Suprapubic skin (tissue), 4 donors: ENCODE measurements around the gene CCDC117. TPM values are rescaled to one million over a fixed set of nuclear protein-coding genes. Genes with fewer than 3 reads are reported as not detected.
A peak's percentile ranks its signal among the peaks of the same experiment; 100 is the strongest.

ENCODE experiments used
- DNase-seq, 2 donors: peaks; one replicate each; pipeline ENCODE4 v3.0.0-alpha.2; 2019; ENCODE audit warnings: low spot score in 2 of 2
- H3K27ac ChIP-seq: fragments of 200-600 bp; sonication (generic); one replicate; pipeline ENCODE4 v1.5.1; 2019
- H3K27me3 ChIP-seq: fragments of 200-600 bp; sonication (generic); one replicate; pipeline ENCODE4 v1.5.1; 2019
- H3K36me3 ChIP-seq: fragments of 200-600 bp; sonication (generic); one replicate; pipeline ENCODE4 v1.5.1; 2019
- H3K4me1 ChIP-seq: fragments of 200-600 bp; sonication (generic); one replicate; pipeline ENCODE4 v1.5.1; 2019
- H3K4me3 ChIP-seq: fragments of 200-600 bp; sonication (generic); one replicate; pipeline ENCODE4 v1.5.1; 2019; ENCODE audit warnings: mild to moderate bottlenecking
- H3K9me3 ChIP-seq: fragments of 200-600 bp; sonication (generic); one replicate; pipeline ENCODE4 v1.5.1; 2019
- EP300 ChIP-seq: sonication (generic); formaldehyde crosslinking; IDR thresholded peaks from one replicate; pipeline ENCODE4 v1.6.1; 2017; ENCODE audit warnings: antibody characterized with exemption
- POLR2A ChIP-seq, 2 donors: fragments of 450-650 bp; IDR thresholded peaks; one replicate each; pipeline ENCODE4 v1.6.1; 2017; ENCODE audit warnings: antibody characterized with exemption in 2 of 2, mild to moderate bottlenecking in 2 of 2, moderate library complexity in 2 of 2
- POLR2AphosphoS5 ChIP-seq, 3 donors: sonication (generic); formaldehyde crosslinking; IDR thresholded peaks; one replicate each; pipeline ENCODE4 v1.6.1; 2017; ENCODE audit warnings: antibody characterized with exemption in 3 of 3
- WGBS: methylation state at CpG from one replicate; pipeline ENCODE4 v1.1.5; 2018; 5-methylcytosine and 5-hydroxymethylcytosine counted together
- total RNA-seq, 4 donors: library from RNA; depleted of rRNA; stranded (reverse); fragments of >200 nt; gene quantifications; one replicate each; pipeline ENCODE4 v1.1.0, GENCODE V29; 2016
- TF ChIP-seq, protein P1 (sequence below), 2 donors: fragments of 200-600 bp in 1 of 2; fragments of 450-650 bp in 1 of 2; sonication (generic) in 1 of 2; IDR thresholded peaks; one replicate each; pipeline ENCODE4 v1.5.1; 2016 to 2019; ENCODE audit warnings: antibody characterized with exemption in 2 of 2, mild to moderate bottlenecking in 1 of 2, moderate library complexity in 1 of 2

The CCDC117 gene
- total RNA-seq, 4 donors from 2014 or later, result 12.0 to 21.2 (median 16.6) TPM

GRCh38 chr22:28810821-28811491 is 38.5 kb downstream of the CCDC117 start:
- Histone ChIP-seq H3K36me3 (no peaks in the 10 kb centered on the region), H3K27me3 (no peaks in the 10 kb centered on the region), H3K4me1 (peaks cover 31% of the 10 kb centered on the region), H3K4me3 (no peak overlapping the region), H3K27ac (peak overlapping the region; percentile 34), H3K9me3 (no peaks in the 10 kb centered on the region)
- no peak for DNase-seq
- no peak for TF ChIP-seq POLR2AphosphoS5 (IDR thresholded peaks at IDR 0.05)
- TF ChIP-seq, protein P1, sequence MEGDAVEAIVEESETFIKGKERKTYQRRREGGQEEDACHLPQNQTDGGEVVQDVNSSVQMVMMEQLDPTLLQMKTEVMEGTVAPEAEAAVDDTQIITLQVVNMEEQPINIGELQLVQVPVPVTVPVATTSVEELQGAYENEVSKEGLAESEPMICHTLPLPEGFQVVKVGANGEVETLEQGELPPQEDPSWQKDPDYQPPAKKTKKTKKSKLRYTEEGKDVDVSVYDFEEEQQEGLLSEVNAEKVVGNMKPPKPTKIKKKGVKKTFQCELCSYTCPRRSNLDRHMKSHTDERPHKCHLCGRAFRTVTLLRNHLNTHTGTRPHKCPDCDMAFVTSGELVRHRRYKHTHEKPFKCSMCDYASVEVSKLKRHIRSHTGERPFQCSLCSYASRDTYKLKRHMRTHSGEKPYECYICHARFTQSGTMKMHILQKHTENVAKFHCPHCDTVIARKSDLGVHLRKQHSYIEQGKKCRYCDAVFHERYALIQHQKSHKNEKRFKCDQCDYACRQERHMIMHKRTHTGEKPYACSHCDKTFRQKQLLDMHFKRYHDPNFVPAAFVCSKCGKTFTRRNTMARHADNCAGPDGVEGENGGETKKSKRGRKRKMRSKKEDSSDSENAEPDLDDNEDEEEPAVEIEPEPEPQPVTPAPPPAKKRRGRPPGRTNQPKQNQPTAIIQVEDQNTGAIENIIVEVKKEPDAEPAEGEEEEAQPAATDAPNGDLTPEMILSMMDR (IDR thresholded peaks at IDR 0.05), result no peak
- no peak for TF ChIP-seq EP300
- TF ChIP-seq POLR2A (IDR thresholded peaks at IDR 0.05), result no peak
- 46% methylated on average over 13 of the region's 13 CpGs for WGBS

GRCh38 chr22:28812516-28812915 is 40.0 kb downstream of the CCDC117 start:
- H3K27ac ChIP-seq, result peak overlapping the region; percentile 40
- peak in 1 of 2 donors; percentile 41 for DNase-seq
- WGBS, result 60% methylated on average over 5 of the region's 5 CpGs

GRCh38 chr22:28813772-28814518 is 41.5 kb downstream of the CCDC117 start:
- H3K27ac ChIP-seq, result peak overlapping the region; percentile 1
- no peaks in the 10 kb centered on the region for H3K36me3 ChIP-seq
- peak in 1 of 2 donors; percentile 73 for DNase-seq
- TF ChIP-seq POLR2A (IDR thresholded peaks at IDR 0.05), result no peak
- no peak for TF ChIP-seq POLR2AphosphoS5 (IDR thresholded peaks at IDR 0.05)
- TF ChIP-seq, protein P1 (IDR thresholded peaks at IDR 0.05), result no peak
- TF ChIP-seq EP300, result no peak
- H3K27me3 ChIP-seq, result no peaks in the 10 kb centered on the region
- H3K4me3 ChIP-seq, result no peak overlapping the region
- H3K9me3 ChIP-seq, result no peaks in the 10 kb centered on the region
- WGBS, result 77% methylated on average over 2 of the region's 2 CpGs
- peaks cover 40% of the 10 kb centered on the region for H3K4me1 ChIP-seq

More at GRCh38 chr22:28812516-28812915, 40.0 kb downstream of the CCDC117 start:
- Histone ChIP-seq H3K27me3 (no peaks in the 10 kb centered on the region), H3K36me3 (no peaks in the 10 kb centered on the region), H3K4me1 (peaks cover 31% of the 10 kb centered on the region), H3K9me3 (no peaks in the 10 kb centered on the region), H3K4me3 (no peak overlapping the region)
- TF ChIP-seq, protein P1 (IDR thresholded peaks at IDR 0.05), result no peak
- no peak for TF ChIP-seq POLR2A (IDR thresholded peaks at IDR 0.05)
- no peak for TF ChIP-seq EP300
- TF ChIP-seq POLR2AphosphoS5 (IDR thresholded peaks at IDR 0.05), result no peak

DNA sequence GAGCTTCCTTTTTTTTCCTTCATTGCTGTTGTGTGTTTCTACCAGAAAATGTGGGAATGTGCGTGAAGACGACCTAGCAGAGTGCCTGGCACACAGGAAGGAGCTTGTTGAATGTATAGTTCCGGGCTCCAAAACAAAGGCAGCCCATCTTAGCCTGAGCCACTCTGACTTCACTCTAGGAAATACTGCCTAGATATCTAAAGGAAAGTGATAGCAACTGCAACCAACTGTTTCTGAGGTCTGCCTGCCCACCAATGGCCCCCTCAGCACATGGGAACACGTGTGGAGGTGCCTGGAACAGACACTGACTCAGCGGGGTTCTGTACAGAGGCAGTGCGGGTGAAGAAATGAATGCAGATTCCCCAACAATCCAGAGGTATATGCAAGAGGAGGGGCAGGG is 42.6 kb downstream of the CCDC117 start:
- Histone ChIP-seq H3K4me3 (no peak overlapping the region), H3K9me3 (no peaks in the 10 kb centered on the region), H3K27me3 (no peaks in the 10 kb centered on the region), H3K27ac (no peak overlapping the region), H3K4me1 (peaks cover 46% of the 10 kb centered on the region), H3K36me3 (no peaks in the 10 kb centered on the region)
- TF ChIP-seq, protein P1 (IDR thresholded peaks at IDR 0.05), result no peak
- no peak for TF ChIP-seq POLR2A (IDR thresholded peaks at IDR 0.05)
- TF ChIP-seq POLR2AphosphoS5 (IDR thresholded peaks at IDR 0.05), result no peak
- no peak for TF ChIP-seq EP300
- no peak for DNase-seq
- WGBS, result 68% methylated on average over 6 of the region's 6 CpGs

DNA sequence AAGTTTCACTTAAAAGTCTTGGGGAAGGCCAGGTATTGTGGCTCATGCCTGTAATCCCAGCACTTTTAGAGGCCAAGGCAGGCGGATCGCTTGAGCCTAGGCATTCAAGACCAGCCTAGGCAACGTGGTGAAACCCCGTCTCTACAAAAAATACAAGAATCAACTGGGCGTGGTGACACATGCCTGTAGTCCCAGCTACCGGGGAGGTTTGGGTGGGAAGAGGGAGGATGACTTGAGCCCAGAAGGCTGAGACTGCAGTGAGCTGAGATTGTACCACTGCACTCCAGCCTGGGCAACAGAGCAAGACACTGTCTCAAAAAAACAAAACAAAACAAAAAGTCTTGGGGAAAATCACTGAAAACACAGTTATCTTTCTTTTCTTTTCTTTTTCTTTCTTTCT is 43.2 kb downstream of the CCDC117 start:
- TF ChIP-seq POLR2A (IDR thresholded peaks at IDR 0.05) (no peak), POLR2AphosphoS5 (IDR thresholded peaks at IDR 0.05) (no peak), EP300 (no peak)
- TF ChIP-seq, protein P1 (IDR thresholded peaks at IDR 0.05), result no peak
- no peaks in the 10 kb centered on the region for H3K36me3 ChIP-seq
- H3K27ac ChIP-seq, result no peak overlapping the region
- H3K27me3 ChIP-seq, result no peaks in the 10 kb centered on the region
- H3K4me1 ChIP-seq, result peaks cover 44% of the 10 kb centered on the region
- DNase-seq, result no peak
- WGBS, result 77% methylated on average over 6 of the region's 6 CpGs
- no peak overlapping the region for H3K4me3 ChIP-seq
- no peaks in the 10 kb centered on the region for H3K9me3 ChIP-seq
